C4-2B (cell line): ENCODE data around the gene SDK2.

Experiments used
- CTCF ChIP-seq: fragments of 450-650 bp; conservative IDR thresholded peaks from 2 replicates; pipeline ENCODE4 v1.5.1; 2017; ENCODE audit warnings: mild to moderate bottlenecking
- ZFX ChIP-seq: fragments of 450-650 bp; IDR thresholded peaks from 2 replicates; pipeline ENCODE4 v1.6.1; 2017

GRCh38 chr17:73635101-73635817 lies 9.0 kb downstream of the SDK2 start:
- TF ChIP-seq CTCF (no peak), ZFX (no peak)
